ENCODE measurements around the gene TMEM119. TPM values are rescaled to one million over a fixed set of nuclear protein-coding genes. Genes with fewer than 3 reads are reported as not detected.

TMEM119 gene
- total and polyA plus RNA-seq, 10 of the 15 experiments (the other 5 are each of a cell fraction or from before 2014, with no cell fraction given): 0.11 to 0.44 (median 0.19) TPM; not detected in 5

DNA sequence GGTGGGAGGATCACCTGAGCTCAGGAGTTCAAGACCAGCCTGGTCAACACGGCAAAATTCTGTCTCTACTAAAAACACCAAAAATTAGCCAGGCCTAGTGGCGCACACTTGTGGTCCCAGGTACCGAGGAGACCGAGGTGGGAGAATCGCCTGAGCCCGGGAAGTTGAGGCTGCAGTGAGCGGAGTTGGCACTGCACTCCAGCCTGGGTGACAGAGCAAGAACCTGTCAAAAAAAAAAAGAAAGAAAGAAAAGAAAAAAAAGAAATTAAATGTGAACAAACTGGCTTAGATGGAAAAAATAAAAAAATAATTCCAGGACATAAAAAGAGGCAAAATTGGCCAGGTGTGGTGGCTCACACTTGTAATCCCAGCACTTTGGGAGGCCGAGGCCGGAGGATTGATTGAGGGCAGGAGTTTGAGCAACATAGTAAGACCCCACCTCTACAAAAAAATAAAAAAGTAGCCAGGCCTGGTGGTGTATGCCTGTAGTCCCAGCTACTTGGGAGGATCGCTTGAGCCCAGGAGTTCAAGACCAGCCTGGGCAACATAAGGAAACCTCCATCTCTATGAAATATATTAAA, 3.5 kb downstream of the TMEM119 start:
- Histone ChIP-seq H3K27ac (ENCODE audit: control insufficient read depth, insufficient read depth) (no peak overlapping the region), H3K9me3 (replicated peaks; ENCODE audit: control insufficient read depth, insufficient read depth, low read length) (no peaks in the 10 kb centered on the region), H3K36me3 (ENCODE audit: control insufficient read depth in 2 of 2, insufficient read depth in 2 of 2, low read length in 1 of 2) (no peaks in the 10 kb centered on the region), H2AFZ (ENCODE audit: control insufficient read depth, low read depth, low read length) (no peak overlapping the region), H3K4me1 (ENCODE audit: control insufficient read depth, insufficient read depth, low read length) (no peaks in the 10 kb centered on the region), H3K79me2 (ENCODE audit: control insufficient read depth, insufficient read depth, low read length) (no peaks in the 10 kb centered on the region), H3K4me2 (ENCODE audit: control insufficient read depth, insufficient read depth) (no peak overlapping the region), H4K20me1 (ENCODE audit: control insufficient read depth, insufficient read depth) (no peaks in the 10 kb centered on the region), H3K9ac (ENCODE audit: control insufficient read depth, insufficient read depth, low read length) (no peak overlapping the region), H3K27me3 (replicated peaks in 1 of 2; ENCODE audit: control insufficient read depth in 2 of 2, insufficient read depth in 2 of 2, low read length in 1 of 2) (no peaks in the 10 kb centered on the region), H3K4me3 (no peak overlapping the region)
- ChIA-PET POLR2A (no interaction called here), CTCF (interaction anchor here (1.1 kb wide), 2 partner anchors 14 to 23 kb away, joined by 3 read pairs; no protein-coding TSS in a partner anchor), RAD21 (ENCODE audit: unreplicated experiment) (no interaction called here), SMC1A (ENCODE audit: uncharacterized antibody, unreplicated experiment) (interaction anchor here (1.0 to 1.5 kb wide), 6 partner anchors 10 to 26 kb away, joined by 3 to 5 read pairs (median 3); no protein-coding TSS in a partner anchor)
- intact Hi-C loops (cut with micrococcal nuclease; ENCODE audit: unreplicated experiment): no loop called here
- in situ Hi-C loops (cut with MboI): no loop called here
- DNase-seq (ENCODE audit: low read depth, low spot score): no peak
- BruUV-seq (replicated peaks): no TSS peak
- WGBS (ENCODE audit: insufficient coverage, insufficient replicate concordance, low lambda C conversion rate, missing lambda C conversion rate): 74% methylated on average over 10 of the region's 10 CpGs
- TF ChIP-seq TAF1 (IDR thresholded peaks at IDR 0.05; ENCODE audit: borderline replicate concordance, low read depth, low read length): no peak
- no peak for TF ChIP-seq POLR2A (IDR thresholded peaks at IDR 0.05; ENCODE audit: low read depth, low read length)
- TF ChIP-seq NBN (IDR thresholded peaks at IDR 0.05): no peak
- FAIRE-seq: no peak
- no peak for ATAC-seq

DNA sequence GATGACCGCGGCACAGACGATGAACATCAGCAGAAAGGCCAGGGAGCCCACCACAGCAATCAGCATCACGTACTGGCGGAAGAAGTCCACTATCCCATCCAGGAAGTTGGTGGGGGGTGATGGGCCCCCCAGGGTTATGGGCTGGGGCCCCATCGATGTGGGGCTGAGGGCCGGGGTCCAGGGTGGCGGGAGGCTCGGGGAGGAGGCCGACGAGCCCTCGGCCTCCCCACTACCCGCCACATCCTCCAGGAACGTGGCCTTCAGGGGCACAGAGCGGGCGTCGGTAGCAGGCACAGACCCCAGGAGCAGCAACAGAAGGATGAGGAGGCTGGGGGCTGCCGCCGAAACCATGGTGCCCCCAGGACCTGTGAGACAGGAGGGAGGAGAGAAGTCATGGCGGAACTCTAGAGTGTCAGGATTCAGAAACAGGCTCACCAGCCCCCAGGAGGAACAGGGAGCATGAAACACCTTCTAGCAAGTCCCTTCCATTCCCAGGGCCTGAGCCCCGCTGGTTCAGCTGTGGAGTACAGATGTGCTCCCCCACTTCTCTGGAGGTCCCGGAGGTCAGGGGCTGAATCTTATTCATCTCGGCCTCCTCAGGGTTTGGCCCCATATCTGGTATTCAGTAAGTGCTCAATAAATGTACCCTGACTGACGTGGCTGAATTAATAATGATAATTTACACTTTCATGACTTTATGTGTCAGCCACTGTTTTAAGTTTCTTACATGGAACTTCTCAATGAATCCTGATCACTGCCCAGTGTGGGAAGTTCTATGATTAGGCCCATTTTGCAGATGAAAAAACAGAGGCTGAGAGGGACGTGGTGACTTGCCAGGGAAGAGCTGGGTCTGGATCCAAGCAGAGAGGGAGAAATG, 5.6 kb downstream of the TMEM119 start:
- no peaks in the 10 kb centered on the region for H4K20me1 ChIP-seq (ENCODE audit: control insufficient read depth, insufficient read depth)
- H3K4me1 ChIP-seq (ENCODE audit: control insufficient read depth, insufficient read depth, low read length): no peaks in the 10 kb centered on the region
- POLR2A ChIA-PET: interaction anchor here (0.8 kb wide), 1 partner anchor 138 kb away, joined by 3 read pairs; no protein-coding TSS in a partner anchor
- WGBS (ENCODE audit: insufficient coverage, insufficient replicate concordance, low lambda C conversion rate, missing lambda C conversion rate): 73% methylated on average over 23 of the region's 25 CpGs
- BruUV-seq (replicated peaks): no TSS peak
- no peak for ATAC-seq
- RAD21 ChIA-PET (ENCODE audit: unreplicated experiment): interaction anchor here (1.5 kb wide), 1 partner anchor 25 kb away, joined by 4 read pairs; no protein-coding TSS in a partner anchor
- H3K4me2 ChIP-seq (ENCODE audit: control insufficient read depth, insufficient read depth): no peak overlapping the region
- SMC1A ChIA-PET (ENCODE audit: uncharacterized antibody, unreplicated experiment): interaction anchor here (0.9 kb wide), 1 partner anchor 22 kb away, joined by 3 read pairs; no protein-coding TSS in a partner anchor
- H3K79me2 ChIP-seq (ENCODE audit: control insufficient read depth, insufficient read depth, low read length): no peaks in the 10 kb centered on the region
- H3K27me3 ChIP-seq (replicated peaks in 1 of 2; ENCODE audit: control insufficient read depth in 2 of 2, insufficient read depth in 2 of 2, low read length in 1 of 2): no peaks in the 10 kb centered on the region
- H3K4me3 ChIP-seq: no peak overlapping the region
- H3K27ac ChIP-seq (ENCODE audit: control insufficient read depth, insufficient read depth): no peak overlapping the region
- FAIRE-seq: no peak
- no peak for TF ChIP-seq MTA2 (IDR thresholded peaks at IDR 0.05; ENCODE audit: low read depth)
- TF ChIP-seq, protein P1, sequence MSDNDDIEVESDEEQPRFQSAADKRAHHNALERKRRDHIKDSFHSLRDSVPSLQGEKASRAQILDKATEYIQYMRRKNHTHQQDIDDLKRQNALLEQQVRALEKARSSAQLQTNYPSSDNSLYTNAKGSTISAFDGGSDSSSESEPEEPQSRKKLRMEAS (IDR thresholded peaks at IDR 0.05; ENCODE audit: low read depth, low read length): no peak
- DNase-seq (ENCODE audit: low read depth, low spot score): no peak
- intact Hi-C loops (cut with micrococcal nuclease; ENCODE audit: unreplicated experiment): no loop called here
- no peak overlapping the region for H2AFZ ChIP-seq (ENCODE audit: control insufficient read depth, low read depth, low read length)
- H3K9ac ChIP-seq (ENCODE audit: control insufficient read depth, insufficient read depth, low read length): no peak overlapping the region
- CTCF ChIA-PET: no interaction called here
- no peaks in the 10 kb centered on the region for H3K9me3 ChIP-seq (replicated peaks; ENCODE audit: control insufficient read depth, insufficient read depth, low read length)
- in situ Hi-C loops (cut with MboI): no loop called here
- H3K36me3 ChIP-seq (ENCODE audit: control insufficient read depth in 2 of 2, insufficient read depth in 2 of 2, low read length in 1 of 2): no peaks in the 10 kb centered on the region

All from GM12878 (cell line).